Stomach (tissue), 9 donors: ENCODE data around the gene SUZ12. TPM values are rescaled to one million over a fixed set of nuclear protein-coding genes. Genes with fewer than 3 reads are reported as not detected.
"Not testable (repeated sequence)": the region's sequence is repeated elsewhere in the genome, so short reads cannot be mapped to it uniquely, and the experiment has no call there.

Source experiments
- DNase-seq, 2 donors: peaks; one replicate each; pipeline versions ENCODE4 v3.0.0 to v3.0.0-alpha.2; 2013 to 2019
- H3K27ac ChIP-seq, 5 donors: fragments of 200-600 bp in 4 of 5; sonication (generic) in 4 of 5; one replicate each; pipeline ENCODE4 v1.5.1; 2013 to 2019; ENCODE audit warnings: mild to moderate bottlenecking in 1 of 5, moderate library complexity in 1 of 5
- H3K27me3 ChIP-seq, 3 donors: fragments of 200-600 bp; sonication (generic); one replicate each; pipeline ENCODE4 v1.5.1; 2017 to 2019; ENCODE audit warnings: mixed run types in 1 of 3
- H3K36me3 ChIP-seq, 4 donors: fragments of 200-600 bp; sonication (generic); 1 replicate in 3 of 4; 2 replicates in 1 of 4; pipeline ENCODE4 v1.5.1; 2016 to 2019
- H3K4me1 ChIP-seq, 4 donors: fragments of 200-600 bp; sonication (generic); one replicate each; pipeline ENCODE4 v1.5.1; 2016 to 2019
- H3K4me3 ChIP-seq, 4 donors: fragments of 200-600 bp; sonication (generic) in 3 of 4; one replicate each; pipeline ENCODE4 v1.5.1; 2016 to 2019; ENCODE audit warnings: mild to moderate bottlenecking in 1 of 4
- H3K9me3 ChIP-seq, 4 donors: fragments of 200-600 bp; sonication (generic); one replicate each; pipeline ENCODE4 v1.5.1; 2016 to 2019
- EP300 ChIP-seq: sonication (generic); formaldehyde crosslinking; IDR thresholded peaks from one replicate; pipeline ENCODE4 v1.6.1; 2017; ENCODE audit warnings: antibody characterized with exemption
- POLR2A ChIP-seq, 4 donors: fragments of 450-650 bp; IDR thresholded peaks; one replicate each; pipeline ENCODE4 v1.6.1; 2016; ENCODE audit warnings: antibody characterized with exemption in 4 of 4, control low read depth in 2 of 4, mild to moderate bottlenecking in 1 of 4, moderate library complexity in 1 of 4
- POLR2AphosphoS5 ChIP-seq, 3 donors: sonication (generic); formaldehyde crosslinking; IDR thresholded peaks; one replicate each; pipeline ENCODE4 v1.6.1; 2016; ENCODE audit warnings: antibody characterized with exemption in 3 of 3
- WGBS, 5 donors: extraction: QIAGEN DNeasy Blood & Tissue Kit in 3 of 5; methylation state at CpG; one replicate each; pipeline versions ENCODE4 v1.1.5 to v1.1.7; 2013 to 2018; 5-methylcytosine and 5-hydroxymethylcytosine counted together
- intact Hi-C: fragments of 100-400 bp; cut with DNase I; formaldehyde crosslinking; loops from one replicate; pipeline ENCODE4 v1.15.1; 2023; ENCODE audit warnings: low total_unique reads
- polyA plus RNA-seq, 3 donors: library from polyadenylated mRNA; stranded (reverse); fragments of 200-250 nt; gene quantifications; one replicate each; pipeline ENCODE4 v1.2.3, GENCODE V29; 2013
- total RNA-seq, 5 donors: library from RNA; depleted of rRNA; stranded (reverse); fragments of >200 nt; gene quantifications; one replicate each; pipeline versions ENCODE4 v1.1.0 to v1.2.3, GENCODE V29; 2014 to 2016
- TF ChIP-seq, protein P1 (sequence below), 7 experiments: fragments of 450-650 bp in 4 of 7; fragments of 200-600 bp in 3 of 7; sonication (generic) in 3 of 7; IDR thresholded peaks; one replicate each; pipeline ENCODE4 v1.5.1; 2016 to 2019; ENCODE audit warnings: antibody characterized with exemption in 7 of 7, control low read depth in 2 of 7, mild to moderate bottlenecking in 1 of 7
- donor health status: healthy with polysubstance abuse.
- donor health status: Bipolar disorder and iron deficiency.
- donor health status: healthy.

Gene SUZ12
- total and polyA plus RNA-seq, 8 donors = 5.5 to 53.7 (median 11.1) TPM

DNA sequence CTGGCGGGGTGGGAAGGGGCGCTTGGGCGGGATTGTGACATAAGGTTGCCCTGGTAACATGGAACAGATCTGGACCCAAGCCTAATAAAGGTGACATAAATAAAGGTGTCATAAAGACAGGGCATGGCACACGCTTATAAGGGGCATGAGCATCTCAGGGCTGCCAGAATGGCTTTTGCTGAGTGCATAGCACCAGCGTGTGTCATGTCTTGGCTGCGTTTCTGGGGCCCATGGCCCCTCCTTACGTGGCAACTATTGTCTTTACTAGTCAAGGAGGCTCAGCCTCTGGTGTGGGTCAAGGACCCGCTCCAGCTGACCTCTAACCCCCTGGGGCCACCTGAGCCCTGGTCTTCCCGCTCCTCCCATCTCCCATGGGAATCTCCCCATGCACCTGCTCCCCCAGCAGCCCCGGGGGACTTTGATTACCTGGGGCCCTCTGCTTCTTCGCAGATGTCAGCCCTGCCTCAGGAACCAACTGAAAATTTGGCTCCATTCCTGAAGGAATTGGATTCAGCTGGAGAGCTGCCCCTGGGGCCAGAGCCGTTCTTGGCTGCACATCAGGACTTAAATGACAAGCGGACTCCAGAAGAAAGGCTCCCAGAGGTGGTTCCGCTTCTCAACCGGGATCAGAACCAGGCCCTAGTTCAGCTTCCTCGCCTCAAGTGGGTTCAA is 84.3 kb downstream of the SUZ12 start:
- H3K4me1 ChIP-seq = peaks cover 0 to 8% (median 2%) of the 10 kb centered on the region in 4 donors
- no peaks in the 10 kb centered on the region for H3K9me3 ChIP-seq
- no peak for DNase-seq
- H3K27ac ChIP-seq = no peak overlapping the region
- 80 to 93% (median 88%) methylated on average over 12 to 16 of the region's 16 CpGs for WGBS, 5 donors
- no peaks in the 10 kb centered on the region for H3K27me3 ChIP-seq
- TF ChIP-seq, protein P1, sequence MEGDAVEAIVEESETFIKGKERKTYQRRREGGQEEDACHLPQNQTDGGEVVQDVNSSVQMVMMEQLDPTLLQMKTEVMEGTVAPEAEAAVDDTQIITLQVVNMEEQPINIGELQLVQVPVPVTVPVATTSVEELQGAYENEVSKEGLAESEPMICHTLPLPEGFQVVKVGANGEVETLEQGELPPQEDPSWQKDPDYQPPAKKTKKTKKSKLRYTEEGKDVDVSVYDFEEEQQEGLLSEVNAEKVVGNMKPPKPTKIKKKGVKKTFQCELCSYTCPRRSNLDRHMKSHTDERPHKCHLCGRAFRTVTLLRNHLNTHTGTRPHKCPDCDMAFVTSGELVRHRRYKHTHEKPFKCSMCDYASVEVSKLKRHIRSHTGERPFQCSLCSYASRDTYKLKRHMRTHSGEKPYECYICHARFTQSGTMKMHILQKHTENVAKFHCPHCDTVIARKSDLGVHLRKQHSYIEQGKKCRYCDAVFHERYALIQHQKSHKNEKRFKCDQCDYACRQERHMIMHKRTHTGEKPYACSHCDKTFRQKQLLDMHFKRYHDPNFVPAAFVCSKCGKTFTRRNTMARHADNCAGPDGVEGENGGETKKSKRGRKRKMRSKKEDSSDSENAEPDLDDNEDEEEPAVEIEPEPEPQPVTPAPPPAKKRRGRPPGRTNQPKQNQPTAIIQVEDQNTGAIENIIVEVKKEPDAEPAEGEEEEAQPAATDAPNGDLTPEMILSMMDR (IDR thresholded peaks at IDR 0.05) = no peak
- TF ChIP-seq EP300 (no peak), POLR2A (IDR thresholded peaks at IDR 0.05) (no peak), POLR2AphosphoS5 (IDR thresholded peaks at IDR 0.05) (no peak)
- intact Hi-C loops = no loop called here
- no peak overlapping the region for H3K4me3 ChIP-seq
- H3K36me3 ChIP-seq = peaks cover 3 to 58% (median 50%) of the 10 kb centered on the region in 4 donors

- WGBS, 5 donors = 93 to 97% (median 95%) methylated on average over 5 to 7 of the region's 7 CpGs
- Histone ChIP-seq H3K4me1 (peaks cover 0 to 8% (median 0%) of the 10 kb centered on the region in 4 donors), H3K9me3 (no peaks in the 10 kb centered on the region), H3K4me3 (no peak overlapping the region), H3K36me3 (peaks cover 3 to 63% (median 55%) of the 10 kb centered on the region in 4 donors), H3K27ac (no peak overlapping the region), H3K27me3 (no peaks in the 10 kb centered on the region)
- no peak for DNase-seq
- no peak for TF ChIP-seq EP300
- no peak for TF ChIP-seq POLR2AphosphoS5 (IDR thresholded peaks at IDR 0.05)
- TF ChIP-seq POLR2A (IDR thresholded peaks at IDR 0.05) = no peak
- TF ChIP-seq, protein P1 (IDR thresholded peaks at IDR 0.05) = no peak
- intact Hi-C loops = no loop called here
These were observed 84.8 kb downstream of the SUZ12 start for GRCh38 chr17:32021615-32021955.

DNA sequence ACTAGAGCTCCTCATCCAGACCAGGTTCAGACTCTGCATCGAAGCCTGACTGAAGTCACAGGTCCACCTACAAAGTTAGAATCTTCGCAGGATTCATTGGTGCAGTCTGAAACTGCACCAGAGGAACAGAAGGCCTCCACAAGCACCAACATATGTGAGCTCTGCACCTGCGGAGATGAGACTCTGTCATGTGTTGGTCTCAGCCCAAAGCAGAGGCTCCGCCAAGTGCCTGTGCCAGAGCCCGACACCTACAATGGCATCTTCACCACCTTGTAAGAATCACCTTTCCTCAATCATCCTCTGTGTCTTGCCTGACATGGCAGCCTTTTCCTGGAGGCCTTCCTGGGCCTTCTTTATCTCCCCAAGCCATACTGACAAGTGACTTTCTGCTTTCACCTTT is 85.7 kb downstream of the SUZ12 start:
- intact Hi-C loops, DNase-seq: not testable (repeated sequence)
- 88 to 100% (median 96%) methylated on average over 2 to 4 of the region's 5 CpGs for WGBS, 5 donors

DNA sequence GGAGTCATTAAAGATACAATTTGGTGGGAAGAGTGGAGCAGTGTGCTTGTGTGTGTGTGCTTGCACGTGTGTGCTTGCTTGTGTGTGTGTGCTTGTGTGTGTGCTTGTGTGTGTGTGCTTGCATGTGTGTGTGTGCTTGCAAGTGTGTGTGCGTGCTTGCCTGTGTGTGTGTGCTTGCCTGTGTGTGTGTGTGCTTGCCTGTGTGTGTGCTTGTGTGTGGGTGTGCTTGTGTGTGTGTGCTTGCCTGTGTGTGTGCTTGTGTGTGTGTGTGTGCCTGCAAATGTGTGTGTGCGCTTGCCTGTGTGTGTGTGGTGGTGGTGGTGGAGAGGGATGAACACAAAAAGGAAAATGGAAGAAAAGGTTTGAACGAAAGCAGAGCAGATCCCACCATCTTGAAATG is 90.5 kb downstream of the SUZ12 start:
- H3K4me1 ChIP-seq, DNase-seq, H3K9me3 ChIP-seq, H3K27ac ChIP-seq, H3K27me3 ChIP-seq, H3K4me3 ChIP-seq, intact Hi-C loops: not testable (repeated sequence)
- WGBS, 5 donors = 93 to 96% (median 94%) methylated on average over 4 of the region's 4 CpGs
- H3K36me3 ChIP-seq = peaks cover 0 to 25% (median 17%) of the 10 kb centered on the region in 4 donors

More for the DNA sequence above, 85.7 kb downstream of the SUZ12 start:
- not testable (repeated sequence) for H3K9me3 ChIP-seq, H3K4me1 ChIP-seq, H3K4me3 ChIP-seq, H3K27me3 ChIP-seq, H3K27ac ChIP-seq
- H3K36me3 ChIP-seq = peaks cover 3 to 62% (median 55%) of the 10 kb centered on the region in 4 donors

DNA sequence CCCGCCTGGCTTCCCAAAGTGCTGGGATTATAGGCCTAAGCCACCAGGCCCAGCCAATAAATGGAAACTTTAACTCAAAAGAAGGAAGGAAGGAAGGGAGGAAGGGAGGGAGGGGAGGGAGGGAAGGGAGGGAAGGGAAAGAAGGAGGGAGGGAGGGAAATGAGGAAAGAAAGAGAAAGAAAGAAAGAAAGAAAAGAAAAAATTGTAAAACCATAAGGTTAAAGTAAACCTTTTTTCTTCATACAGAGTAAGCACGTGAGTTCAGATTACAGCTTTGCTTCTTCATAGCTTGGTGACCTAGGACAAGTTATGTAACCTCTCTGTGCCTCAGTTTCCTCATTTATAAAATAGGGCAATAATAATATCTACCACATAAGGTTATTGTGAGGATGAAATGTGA is 96.4 kb downstream of the SUZ12 start:
- no peak overlapping the region for H3K4me3 ChIP-seq
- no peaks in the 10 kb centered on the region for H3K27me3 ChIP-seq
- no peak for DNase-seq
- no peak for TF ChIP-seq POLR2AphosphoS5 (IDR thresholded peaks at IDR 0.05)
- TF ChIP-seq POLR2A (IDR thresholded peaks at IDR 0.05) = no peak
- TF ChIP-seq, protein P1 (IDR thresholded peaks at IDR 0.05) = no peak
- TF ChIP-seq EP300 = no peak
- peaks cover 17 to 56% (median 56%) of the 10 kb centered on the region in 4 donors for H3K36me3 ChIP-seq
- 87 to 98% (median 96%) methylated on average over 2 of the region's 2 CpGs for WGBS, 5 donors
- H3K4me1 ChIP-seq = no peaks in the 10 kb centered on the region
- H3K27ac ChIP-seq = no peak overlapping the region
- intact Hi-C loops = no loop called here
- no peaks in the 10 kb centered on the region for H3K9me3 ChIP-seq

DNA sequence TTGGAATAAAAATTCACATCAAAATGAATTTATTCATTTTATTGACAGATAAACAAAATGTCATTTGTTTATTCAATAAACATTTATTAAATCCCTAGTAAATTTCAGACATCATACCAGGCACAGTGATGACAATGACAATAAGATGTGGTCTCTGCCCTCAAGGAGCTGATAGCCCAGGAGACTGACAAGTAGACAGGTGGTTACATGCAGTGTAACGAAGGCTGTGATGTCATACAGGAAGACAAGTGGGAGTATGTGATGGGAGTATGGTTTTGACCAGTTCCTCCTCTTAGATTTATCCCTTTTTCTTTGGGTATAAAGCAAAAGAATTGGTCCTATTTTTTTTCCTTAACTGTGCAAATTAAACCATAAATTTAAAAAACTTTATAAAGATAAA is 97.0 kb downstream of the SUZ12 start:
- H3K36me3 ChIP-seq = peaks cover 20 to 61% (median 61%) of the 10 kb centered on the region in 4 donors
- H3K9me3 ChIP-seq, H3K4me3 ChIP-seq, H3K27ac ChIP-seq, H3K27me3 ChIP-seq, DNase-seq, intact Hi-C loops, H3K4me1 ChIP-seq: not testable (repeated sequence)
- WGBS, 5 donors = 83 to 90% (median 87%) methylated on average over 1 of the region's 1 CpG

DNA sequence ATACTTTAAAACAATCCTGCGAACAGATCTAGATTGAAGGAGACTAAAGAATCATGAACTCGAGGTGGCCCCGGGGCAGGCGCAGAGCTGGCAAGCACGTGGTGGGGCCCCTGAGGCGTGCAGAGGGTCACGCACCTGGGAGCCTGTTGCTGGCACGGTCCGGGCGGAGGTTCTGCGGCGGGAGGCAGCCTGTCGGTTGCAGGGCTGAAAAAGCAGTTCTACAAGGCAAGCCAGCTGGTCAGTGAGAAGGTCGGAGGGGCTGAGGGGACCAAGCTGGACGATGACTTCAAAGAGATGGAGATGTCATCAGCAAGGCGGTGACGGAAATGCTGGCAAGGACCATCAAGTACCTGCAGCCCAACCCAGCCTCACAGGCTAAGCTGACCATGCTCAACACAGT is 103.4 kb downstream of the SUZ12 start:
- intact Hi-C loops, H3K27me3 ChIP-seq, H3K27ac ChIP-seq, H3K9me3 ChIP-seq, H3K4me1 ChIP-seq, DNase-seq, H3K4me3 ChIP-seq: not testable (repeated sequence)
- H3K36me3 ChIP-seq = peaks cover 22 to 62% (median 57%) of the 10 kb centered on the region in 4 donors
- 92 to 96% (median 94%) methylated on average over 15 to 17 of the region's 17 CpGs for WGBS, 5 donors

DNA sequence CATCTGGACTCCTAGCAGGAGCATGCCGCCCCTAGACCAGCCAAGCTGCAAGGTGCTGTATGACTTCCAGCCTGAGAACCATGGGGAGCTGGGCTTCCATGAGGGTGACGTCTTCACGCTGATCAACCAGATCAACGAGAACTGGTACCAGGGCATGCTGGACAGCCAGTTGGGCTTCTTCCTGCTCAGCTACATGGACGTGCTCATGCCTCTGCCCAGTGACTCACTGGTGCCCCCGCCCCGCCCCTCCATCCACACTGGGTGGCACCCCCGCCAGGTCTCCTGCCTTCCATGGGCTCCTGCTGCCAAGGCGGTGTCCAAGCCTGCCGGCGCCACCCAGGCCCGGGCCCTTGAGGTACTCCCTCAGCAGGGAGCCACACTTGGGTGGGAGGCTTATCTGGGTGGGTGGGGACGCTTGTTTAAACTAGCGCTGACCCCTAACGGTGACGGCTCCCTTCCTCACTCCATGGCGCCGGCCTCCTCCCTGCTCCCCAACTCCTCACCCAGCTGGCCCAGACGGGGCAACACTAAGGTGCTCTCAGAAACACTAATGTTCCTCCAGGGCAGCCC is 104.6 kb downstream of the SUZ12 start:
- DNase-seq, H3K9me3 ChIP-seq, intact Hi-C loops, H3K27ac ChIP-seq, H3K4me3 ChIP-seq, H3K27me3 ChIP-seq, H3K4me1 ChIP-seq: not testable (repeated sequence)
- peaks cover 11 to 50% (median 46%) of the 10 kb centered on the region in 4 donors for H3K36me3 ChIP-seq
- 89 to 96% (median 94%) methylated on average over 9 to 19 of the region's 19 CpGs for WGBS, 5 donors
